Fibroblast of lung (primary cell): Measurements from ENCODE around the gene NHLH2. TPM values are rescaled to one million over a fixed set of nuclear protein-coding genes. Genes with fewer than 3 reads are reported as not detected.

Source experiments
- DNase-seq, 2 donors: peaks; one replicate each; pipeline versions ENCODE4 v3.0.0 to v3.0.0-alpha.2; 2010; ENCODE audit warnings: low read depth in 2 of 2
- H2AFZ ChIP-seq: 2 replicates; pipeline ENCODE4 v1.5.1; 2012; ENCODE audit warnings: low read length, control low read depth, inconsistent platforms
- H3K27ac ChIP-seq: 2 replicates; pipeline ENCODE4 v1.5.1; 2011; ENCODE audit warnings: low read length, control low read depth; ENCODE audit not compliant: insufficient read depth
- H3K27me3 ChIP-seq: 2 replicates; pipeline ENCODE4 v1.5.1; 2011; ENCODE audit warnings: mild to moderate bottlenecking, low read length; ENCODE audit not compliant: control insufficient read depth, insufficient read depth
- H3K36me3 ChIP-seq: 2 replicates; pipeline ENCODE4 v1.5.1; 2011; ENCODE audit warnings: low read length; ENCODE audit not compliant: control insufficient read depth, insufficient read depth
- H3K4me1 ChIP-seq: 2 replicates; pipeline ENCODE4 v1.5.1; 2011; ENCODE audit warnings: low read length; ENCODE audit not compliant: control insufficient read depth, insufficient read depth; ENCODE audit errors: extremely low read depth
- H3K4me2 ChIP-seq: 2 replicates; pipeline ENCODE4 v1.5.1; 2011; ENCODE audit warnings: low read length, control low read depth; ENCODE audit not compliant: insufficient read depth; ENCODE audit errors: extremely low read depth
- H3K4me3 ChIP-seq, 4 experiments: fragments of 200-600 bp in 1 of 4; sonication (generic) in 1 of 4; replicated peaks in 1 of 4; 2 replicates each; pipeline ENCODE4 v1.5.1; 2011 to 2016; ENCODE audit warnings: low read length in 4 of 4, low read depth in 3 of 4, mild to moderate bottlenecking in 3 of 4, control low read depth in 2 of 4, inconsistent platforms in 1 of 4, mixed read lengths in 1 of 4; ENCODE audit not compliant: insufficient read depth in 1 of 4; ENCODE audit errors: control extremely low read depth in 1 of 4
- H3K79me2 ChIP-seq: 2 replicates; pipeline ENCODE4 v1.5.1; 2012; ENCODE audit warnings: mild to moderate bottlenecking, low read length, inconsistent platforms; ENCODE audit not compliant: control insufficient read depth, insufficient read depth
- H3K9ac ChIP-seq: 2 replicates; pipeline ENCODE4 v1.5.1; 2011; ENCODE audit warnings: mild to moderate bottlenecking, low read length, control low read depth; ENCODE audit not compliant: insufficient read depth
- H3K9me3 ChIP-seq: 2 replicates; pipeline ENCODE4 v1.5.1; 2012; ENCODE audit warnings: low read depth, low read length; ENCODE audit not compliant: control insufficient read depth, insufficient read depth
- H4K20me1 ChIP-seq: 2 replicates; pipeline ENCODE4 v1.5.1; 2011; ENCODE audit warnings: low read length; ENCODE audit not compliant: control insufficient read depth, insufficient read depth; ENCODE audit errors: extremely low read depth
- CTCF ChIP-seq, 2 donors: IDR thresholded peaks in 1 of 2; conservative IDR thresholded peaks in 1 of 2; 1 replicate in 1 of 2; 2 replicates in 1 of 2; pipeline ENCODE4 v1.5.1; 2011 to 2012; ENCODE audit warnings: low read length in 2 of 2, control low read depth in 1 of 2, inconsistent platforms in 1 of 2, low read depth in 1 of 2, mild to moderate bottlenecking in 1 of 2
- EZH2 ChIP-seq: IDR thresholded peaks from 2 replicates; pipeline ENCODE4 v1.5.1; 2012; ENCODE audit warnings: low read length, control low read depth, mild to moderate bottlenecking; ENCODE audit errors: missing control alignments
- polyA plus RNA-seq, 2 donors: library from polyadenylated mRNA; depleted of rRNA in 1 of 2; stranded (reverse) in 1 of 2; unstranded in 1 of 2; fragments of >200 nt; gene quantifications; 2 replicates each; pipeline ENCODE4 v1.2.1, GENCODE V29; 2011 to 2012; ENCODE audit warnings: missing spikeins in 1 of 2
- total RNA-seq: library from RNA; depleted of rRNA; stranded (reverse); fragments of >200 nt; gene quantifications from 2 replicates; pipeline ENCODE4 v1.2.1, GENCODE V29; 2014

NHLH2 gene
- total and polyA plus RNA-seq, 2 donors (not counting 1 experiment from before 2014, with no cell fraction given): not detected

- peaks cover 51% of the 10 kb centered on the region for H3K27me3 ChIP-seq
Measured at GRCh38 chr1:115839679-115840237, 1.2 kb downstream of the NHLH2 start.

GRCh38 chr1:115839029-115839678 is 1.8 kb downstream of the NHLH2 start:
- H2AFZ ChIP-seq: no peak overlapping the region
- no peaks in the 10 kb centered on the region for H3K79me2 ChIP-seq
- H3K27ac ChIP-seq: no peak overlapping the region
- peak overlapping the region; percentile 44 for H3K4me2 ChIP-seq
- peaks cover 4% of the 10 kb centered on the region for H3K4me1 ChIP-seq
- peak in 1 of 2 donors; percentile 14 for DNase-seq
- TF ChIP-seq EZH2: peak; percentile 42
- TF ChIP-seq CTCF (conservative IDR thresholded peaks at IDR 0.05 in 1 of 2, IDR thresholded peaks at IDR 0.05 in 1 of 2; ENCODE audit: low read depth in 1 of 2, low read length in 2 of 2): no peak
- H3K9me3 ChIP-seq: no peaks in the 10 kb centered on the region
- H3K27me3 ChIP-seq: peaks cover 51% of the 10 kb centered on the region
- H3K36me3 ChIP-seq: no peaks in the 10 kb centered on the region
- H4K20me1 ChIP-seq: no peaks in the 10 kb centered on the region
- peak overlapping the region in 1 of 4 experiments; percentile 15 for H3K4me3 ChIP-seq
- peak overlapping the region; percentile 4 for H3K9ac ChIP-seq

More at GRCh38 chr1:115839679-115840237, 1.2 kb downstream of the NHLH2 start:
- DNase-seq: no peak
- H4K20me1 ChIP-seq: no peaks in the 10 kb centered on the region
- H2AFZ ChIP-seq: no peak overlapping the region
- no peaks in the 10 kb centered on the region for H3K36me3 ChIP-seq
- H3K4me2 ChIP-seq: peak overlapping the region; percentile 44
- H3K4me3 ChIP-seq: peak overlapping the region in 1 of 4 experiments; percentile 15
- no peak overlapping the region for H3K27ac ChIP-seq
- no peaks in the 10 kb centered on the region for H3K79me2 ChIP-seq
- no peak for TF ChIP-seq EZH2
- no peak for TF ChIP-seq CTCF (conservative IDR thresholded peaks at IDR 0.05 in 1 of 2, IDR thresholded peaks at IDR 0.05 in 1 of 2; ENCODE audit: low read depth in 1 of 2, low read length in 2 of 2)
- no peak overlapping the region for H3K9ac ChIP-seq
- H3K4me1 ChIP-seq: peaks cover 4% of the 10 kb centered on the region
- no peaks in the 10 kb centered on the region for H3K9me3 ChIP-seq

- Histone ChIP-seq H3K36me3 (no peaks in the 10 kb centered on the region), H3K4me2 (peak overlapping the region; percentile 18), H3K79me2 (no peaks in the 10 kb centered on the region), H4K20me1 (no peaks in the 10 kb centered on the region), H3K9me3 (no peaks in the 10 kb centered on the region), H2AFZ (no peak overlapping the region), H3K27me3 (peaks cover 51% of the 10 kb centered on the region), H3K4me1 (peaks cover 4% of the 10 kb centered on the region), H3K9ac (peak overlapping the region; percentile 4), H3K27ac (no peak overlapping the region), H3K4me3 (no peak overlapping the region)
- TF ChIP-seq EZH2 (peak; percentile 77), CTCF (conservative IDR thresholded peaks at IDR 0.05 in 1 of 2, IDR thresholded peaks at IDR 0.05 in 1 of 2; ENCODE audit: low read depth in 1 of 2, low read length in 2 of 2) (no peak)
- no peak for DNase-seq
Measured at GRCh38 chr1:115838431-115839028, 2.4 kb downstream of the NHLH2 start.
